Thyroid gland (tissue), 4 donors: ENCODE measurements around the gene IFNL4.

Experiments
- POLR2A ChIP-seq, 2 donors: fragments of 450-650 bp; IDR thresholded peaks; one replicate each; pipeline ENCODE4 v1.6.1; 2017; ENCODE audit warnings: antibody characterized with exemption in 2 of 2, mild to moderate bottlenecking in 2 of 2, moderate library complexity in 1 of 2
- TF ChIP-seq, protein P1 (sequence below), 6 experiments: fragments of 200-600 bp in 3 of 6; fragments of 450-650 bp in 3 of 6; sonication (generic) in 3 of 6; IDR thresholded peaks; one replicate each; pipeline ENCODE4 v1.5.1; 2016 to 2019; ENCODE audit warnings: antibody characterized with exemption in 6 of 6, mild to moderate bottlenecking in 2 of 6, inconsistent platforms in 1 of 6, moderate library complexity in 1 of 6

DNA sequence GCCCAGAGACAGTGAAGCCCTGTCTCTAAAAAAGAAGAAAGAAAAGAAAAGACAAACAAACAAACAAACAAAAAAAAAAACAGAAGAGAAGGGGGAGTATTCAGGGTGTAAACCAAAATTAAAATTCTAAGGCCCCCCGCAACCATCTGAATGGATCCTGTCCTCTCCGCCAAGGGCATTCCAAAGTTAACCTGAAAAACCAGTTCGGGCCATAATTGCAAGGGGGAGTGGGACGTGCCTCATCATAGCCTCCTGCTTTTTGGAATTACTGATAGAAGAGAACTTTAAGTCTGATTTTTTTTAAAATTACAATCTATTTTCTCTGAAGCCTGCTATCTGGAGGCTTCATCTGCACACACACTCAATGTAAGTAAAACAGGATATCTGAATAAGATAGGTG is 13.8 kb upstream of the IFNL4 start:
- TF ChIP-seq, protein P1, sequence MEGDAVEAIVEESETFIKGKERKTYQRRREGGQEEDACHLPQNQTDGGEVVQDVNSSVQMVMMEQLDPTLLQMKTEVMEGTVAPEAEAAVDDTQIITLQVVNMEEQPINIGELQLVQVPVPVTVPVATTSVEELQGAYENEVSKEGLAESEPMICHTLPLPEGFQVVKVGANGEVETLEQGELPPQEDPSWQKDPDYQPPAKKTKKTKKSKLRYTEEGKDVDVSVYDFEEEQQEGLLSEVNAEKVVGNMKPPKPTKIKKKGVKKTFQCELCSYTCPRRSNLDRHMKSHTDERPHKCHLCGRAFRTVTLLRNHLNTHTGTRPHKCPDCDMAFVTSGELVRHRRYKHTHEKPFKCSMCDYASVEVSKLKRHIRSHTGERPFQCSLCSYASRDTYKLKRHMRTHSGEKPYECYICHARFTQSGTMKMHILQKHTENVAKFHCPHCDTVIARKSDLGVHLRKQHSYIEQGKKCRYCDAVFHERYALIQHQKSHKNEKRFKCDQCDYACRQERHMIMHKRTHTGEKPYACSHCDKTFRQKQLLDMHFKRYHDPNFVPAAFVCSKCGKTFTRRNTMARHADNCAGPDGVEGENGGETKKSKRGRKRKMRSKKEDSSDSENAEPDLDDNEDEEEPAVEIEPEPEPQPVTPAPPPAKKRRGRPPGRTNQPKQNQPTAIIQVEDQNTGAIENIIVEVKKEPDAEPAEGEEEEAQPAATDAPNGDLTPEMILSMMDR (IDR thresholded peaks at IDR 0.05): no peak
- no peak for TF ChIP-seq POLR2A (IDR thresholded peaks at IDR 0.05)
